HL-60 (cell line): ENCODE results near the gene CRABP2.

Source experiments
- CTCF ChIP-seq: IDR thresholded peaks from one replicate; pipeline ENCODE4 v1.5.1; 2011; ENCODE audit warnings: low read length, control low read depth, inconsistent platforms; ENCODE audit not compliant: insufficient read depth
- GABPA ChIP-seq: IDR thresholded peaks from 2 replicates; pipeline ENCODE4 v1.6.1; 2012; ENCODE audit warnings: low read depth
- POLR2AphosphoS5 ChIP-seq: IDR thresholded peaks from 2 replicates; pipeline ENCODE4 v1.6.1; 2012; ENCODE audit warnings: low read depth

- TF ChIP-seq CTCF (no peak), GABPA (no peak), POLR2AphosphoS5 (no peak)
Observed at GRCh38 chr1:156658496-156658895, 46.9 kb downstream of the CRABP2 start.
